ENCODE results near the gene MBOAT1.
A peak's percentile ranks its signal among the peaks of the same experiment; 100 is the strongest.

MBOAT1 gene

GRCh38 chr6:20211037-20211940 is 980 bp downstream of the MBOAT1 start (continued):
- TF ChIP-seq EGR2 (tag by site-specific recombination; IDR thresholded peaks at IDR 0.05; ENCODE audit: low read depth) (no peak), ZSCAN23 (tag by site-specific recombination; IDR thresholded peaks at IDR 0.05) (no peak), PATZ1 (tag by site-specific recombination; IDR thresholded peaks at IDR 0.05) (0 out of 2 replicates have a peak, but pooled peaks have one; percentile 19), ZNF549 (tag by site-specific recombination; IDR thresholded peaks at IDR 0.05) (no peak), ZNF777 (tag by site-specific recombination; IDR thresholded peaks at IDR 0.05; ENCODE audit: borderline replicate concordance) (no peak), ZNF10 (tag by site-specific recombination; IDR thresholded peaks at IDR 0.05) (peak; percentile 78; the same call in 1 of the 2 replicates), INSM2 (tag by site-specific recombination; IDR thresholded peaks at IDR 0.05) (no peak), ZNF677 (tag by site-specific recombination; IDR thresholded peaks at IDR 0.05) (no peak), ZNF76 (tag by site-specific recombination; IDR thresholded peaks at IDR 0.05; ENCODE audit: borderline replicate concordance, low read depth) (no peak), ZNF624 (tag by site-specific recombination; IDR thresholded peaks at IDR 0.05) (no peak), HOXD13 (CRISPR knock-in tag; IDR thresholded peaks at IDR 0.05; ENCODE audit: borderline replicate concordance) (no peak), ZNF184 (tag by site-specific recombination; IDR thresholded peaks at IDR 0.05) (no peak), ZNF510 (tag by site-specific recombination; IDR thresholded peaks at IDR 0.05; ENCODE audit: insufficient replicate concordance) (no peak), ZNF341 (tag by site-specific recombination; IDR thresholded peaks at IDR 0.05; ENCODE audit: low read depth) (no peak), ZNF488 (tag by site-specific recombination; IDR thresholded peaks at IDR 0.05) (no peak), YY1 (tag by site-specific recombination; IDR thresholded peaks at IDR 0.05) (no peak), TSHZ1 (tag by site-specific recombination; IDR thresholded peaks at IDR 0.05; ENCODE audit: borderline replicate concordance) (no peak), ZNF48 (tag by site-specific recombination; IDR thresholded peaks at IDR 0.05) (no peak), TRIM28 (IDR thresholded peaks at IDR 0.05; ENCODE audit: borderline replicate concordance, low read length) (no peak), HIC1 (tag by site-specific recombination; IDR thresholded peaks at IDR 0.05) (no peak), ZNF596 (tag by site-specific recombination; IDR thresholded peaks at IDR 0.05) (no peak), ZNF843 (tag by site-specific recombination; IDR thresholded peaks at IDR 0.05) (no peak), IKZF3 (tag by site-specific recombination; IDR thresholded peaks at IDR 0.05) (peak; percentile 59; the same call in 1 of the 2 replicates), ZBTB17 (tag by site-specific recombination; IDR thresholded peaks at IDR 0.05) (peak; percentile 4; the same call in 1 of the 2 replicates), ZBTB6 (tag by site-specific recombination; IDR thresholded peaks at IDR 0.05) (no peak), ZNF221 (tag by site-specific recombination; IDR thresholded peaks at IDR 0.05; ENCODE audit: borderline replicate concordance) (no peak), ZNF654 (tag by site-specific recombination; IDR thresholded peaks at IDR 0.05; ENCODE audit: low read depth) (no peak)

Data from HEK293 (cell line).